ENCODE measurements around the gene C9orf43. TPM values are rescaled to one million over a fixed set of nuclear protein-coding genes. Genes with fewer than 3 reads are reported as not detected.

C9orf43 gene
- total RNA-seq, 4 donors from 2014 or later = 0.75 TPM; not detected in 3

GRCh38 chr9:113479174-113479621, 68.7 kb downstream of the C9orf43 start:
- DNase-seq = peak; percentile 55
- Histone ChIP-seq H3K4me3 (no peak overlapping the region), H3K36me3 (no peaks in the 10 kb centered on the region), H3K4me1 (peaks cover 6 to 18% (median 12%) of the 10 kb centered on the region in 4 donors), H3K27ac (no peak overlapping the region), H3K27me3 (no peaks in the 10 kb centered on the region), H3K9me3 (no peaks in the 10 kb centered on the region)
- WGBS, 2 donors (ENCODE audit: low coverage in 1 of 2) = 17 to 63% methylated on average over 1 to 7 of the region's 7 CpGs
- in situ Hi-C loops (cut with MboI; ENCODE audit: low pct_ligation_motif_present in 1 of 4, low pct_unique_long_range_greater_than_20kb in 1 of 4, low sequenced_read_pairs in 3 of 4) = no loop called here
- intact Hi-C loops (cut with DNase I; ENCODE audit: low total_unique reads) = no loop called here
- TF ChIP-seq POLR2A (IDR thresholded peaks at IDR 0.05) (no peak), POLR2AphosphoS5 (IDR thresholded peaks at IDR 0.05) (no peak), EP300 (IDR thresholded peaks at IDR 0.05; ENCODE audit: low read depth) (no peak), CTCF (IDR thresholded peaks at IDR 0.05) (no peak)

Other genes with a start within 250 kb of the C9orf43 start
- 10 to 100 TPM; 21.4 to 33.8 (median 23.3) TPM for gene FKBP15, start 189.5 kb upstream of the C9orf43 start, total RNA-seq
- gene SLC31A1, start 189.2 kb upstream of the C9orf43 start, total RNA-seq = 10 to 100 TPM in 2 of 4 donors, 1 to 10 TPM in 2; 5.8 to 36.2 (median 15.4) TPM
- gene CDC26, start 135.2 kb upstream of the C9orf43 start, total RNA-seq = 10 to 100 TPM; 15.7 to 43.8 (median 30.8) TPM
- gene PRPF4, start 135.1 kb upstream of the C9orf43 start, total RNA-seq = 10 to 100 TPM in 2 of 4 donors, 1 to 10 TPM in 2; 5.0 to 13.7 (median 9.6) TPM
- gene RNF183, start 107.4 kb upstream of the C9orf43 start, total RNA-seq = under 1 TPM in 2 of 4 donors, not detected in 2; 0.14 to 0.95 TPM
- gene WDR31, start 70.5 kb upstream of the C9orf43 start, total RNA-seq = 1 to 10 TPM in 3 of 4 donors, under 1 TPM in 1; 0.60 to 3.0 (median 1.6) TPM
- 10 to 100 TPM in 3 of 4 donors, 1 to 10 TPM in 1; 9.0 to 36.8 (median 26.8) TPM for gene BSPRY, start 61.2 kb upstream of the C9orf43 start, total RNA-seq
- 100 to 1,000 TPM; 156 to 269 (median 237) TPM for gene HDHD3, start 33.8 kb upstream of the C9orf43 start, total RNA-seq
- gene ALAD, start 9.5 kb upstream of the C9orf43 start, total RNA-seq = 100 to 1,000 TPM in 1 of 4 donors, 10 to 100 TPM in 3; 18.5 to 107 (median 63.0) TPM
- gene POLE3, start 72 bp upstream of the C9orf43 start, total RNA-seq = 10 to 100 TPM in 3 of 4 donors, 1 to 10 TPM in 1; 4.2 to 58.7 (median 24.4) TPM
- 100 to 1,000 TPM in 1 of 4 donors, 10 to 100 TPM in 3; 62.7 to 150 (median 80.9) TPM for gene RGS3, start 53.0 kb downstream of the C9orf43 start, total RNA-seq